ENCODE results near the gene PCNX2. TPM values are rescaled to one million over a fixed set of nuclear protein-coding genes. Genes with fewer than 3 reads are reported as not detected.

Gene PCNX2
- total RNA-seq, 1 donor from 2014 or later, result 12.8 TPM

- intact Hi-C loops (cut with micrococcal nuclease), result no loop called here
- H3K4me3 Mint-ChIP-seq (ENCODE audit: low read depth), result no peak overlapping the region
- H3K4me1 Mint-ChIP-seq (ENCODE audit: low read depth), result no peaks in the 10 kb centered on the region
- peaks cover 14% of the 10 kb centered on the region for H3K9me3 Mint-ChIP-seq
- no peak overlapping the region for H3K27ac Mint-ChIP-seq
- no peak for DNase-seq (ENCODE audit: low spot score)
- peaks cover 54% of the 10 kb centered on the region for H3K36me3 Mint-ChIP-seq (ENCODE audit: low read depth)
- no peaks in the 10 kb centered on the region for H3K27me3 Mint-ChIP-seq (ENCODE audit: low read depth)
Measured at GRCh38 chr1:232995189-232995588, 300.3 kb downstream of the PCNX2 start.

DNA sequence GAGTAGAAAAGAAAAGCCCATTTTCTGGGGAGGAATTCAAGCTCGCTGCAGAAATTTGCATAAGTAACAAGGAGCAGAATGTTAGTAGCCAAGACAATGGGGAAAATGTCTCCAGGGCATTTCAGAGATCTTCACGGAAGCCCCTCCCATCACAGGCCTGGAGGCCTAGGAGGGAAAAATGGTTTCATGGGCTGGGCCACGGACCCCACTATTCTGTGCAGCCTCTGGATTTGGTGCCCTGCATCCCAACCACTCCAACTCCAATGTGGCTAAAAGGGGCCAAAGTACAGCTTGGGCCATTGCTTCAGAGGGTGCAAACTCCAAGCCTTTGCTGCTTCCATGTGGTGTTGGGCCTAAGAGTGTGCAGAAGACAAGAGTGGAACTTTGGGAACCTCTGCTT lies 302.0 kb downstream of the PCNX2 start:
- H3K27ac Mint-ChIP-seq, result no peak overlapping the region
- H3K9me3 Mint-ChIP-seq, result peaks cover 14% of the 10 kb centered on the region
- DNase-seq (ENCODE audit: low spot score), result no peak
- no peaks in the 10 kb centered on the region for H3K27me3 Mint-ChIP-seq (ENCODE audit: low read depth)
- intact Hi-C loops (cut with micrococcal nuclease), result no loop called here
- H3K36me3 Mint-ChIP-seq (ENCODE audit: low read depth), result peaks cover 51% of the 10 kb centered on the region
- no peaks in the 10 kb centered on the region for H3K4me1 Mint-ChIP-seq (ENCODE audit: low read depth)
- no peak overlapping the region for H3K4me3 Mint-ChIP-seq (ENCODE audit: low read depth)

DNA sequence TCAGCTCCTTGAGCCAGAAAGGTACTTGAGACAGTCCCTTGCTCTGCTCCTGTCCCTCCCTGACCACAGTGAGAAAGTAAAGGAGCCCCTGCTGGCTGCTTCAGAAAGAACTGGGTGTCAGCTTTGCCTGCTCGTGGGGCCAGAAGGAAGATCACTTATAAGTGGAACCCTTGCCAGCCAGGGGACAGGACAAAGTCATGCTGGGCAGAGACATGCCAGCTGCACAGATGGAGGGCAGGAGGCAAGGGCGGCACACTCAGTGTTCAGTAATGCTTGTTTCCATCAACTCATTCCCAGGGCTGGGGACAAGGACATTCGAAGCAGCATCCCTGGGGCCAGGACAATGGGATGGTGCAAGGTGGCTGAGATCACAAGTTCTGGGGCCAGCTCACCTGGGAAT lies 303.3 kb downstream of the PCNX2 start:
- no peak for DNase-seq (ENCODE audit: low spot score)
- H3K36me3 Mint-ChIP-seq (ENCODE audit: low read depth), result peaks cover 39% of the 10 kb centered on the region
- no peaks in the 10 kb centered on the region for H3K4me1 Mint-ChIP-seq (ENCODE audit: low read depth)
- intact Hi-C loops (cut with micrococcal nuclease), result no loop called here
- no peak overlapping the region for H3K4me3 Mint-ChIP-seq (ENCODE audit: low read depth)
- H3K9me3 Mint-ChIP-seq, result peaks cover 14% of the 10 kb centered on the region
- H3K27ac Mint-ChIP-seq, result no peak overlapping the region
- H3K27me3 Mint-ChIP-seq (ENCODE audit: low read depth), result no peaks in the 10 kb centered on the region

- Mint-ChIP-seq H3K4me3 (ENCODE audit: low read depth) (no peak overlapping the region), H3K4me1 (ENCODE audit: low read depth) (no peaks in the 10 kb centered on the region)
- intact Hi-C loops (cut with micrococcal nuclease), result no loop called here
Measured at GRCh38 chr1:232991238-232991637, 304.3 kb downstream of the PCNX2 start.

GRCh38 chr1:232990176-232991128 lies 305.1 kb downstream of the PCNX2 start:
- H3K4me3 Mint-ChIP-seq (ENCODE audit: low read depth), result no peak overlapping the region
- DNase-seq (ENCODE audit: low spot score), result no peak
- no peaks in the 10 kb centered on the region for H3K4me1 Mint-ChIP-seq (ENCODE audit: low read depth)
- H3K36me3 Mint-ChIP-seq (ENCODE audit: low read depth), result peaks cover 32% of the 10 kb centered on the region
- intact Hi-C loops (cut with micrococcal nuclease), result no loop called here
- no peak overlapping the region for H3K27ac Mint-ChIP-seq
- peaks cover 14% of the 10 kb centered on the region for H3K9me3 Mint-ChIP-seq
- no peaks in the 10 kb centered on the region for H3K27me3 Mint-ChIP-seq (ENCODE audit: low read depth)

More at GRCh38 chr1:232991238-232991637, 304.3 kb downstream of the PCNX2 start:
- Mint-ChIP-seq H3K9me3 (peaks cover 14% of the 10 kb centered on the region), H3K27me3 (ENCODE audit: low read depth) (no peaks in the 10 kb centered on the region), H3K36me3 (ENCODE audit: low read depth) (peaks cover 32% of the 10 kb centered on the region), H3K27ac (no peak overlapping the region)
- no peak for DNase-seq (ENCODE audit: low spot score)

GRCh38 chr1:232988572-232989040 lies 306.9 kb downstream of the PCNX2 start:
- intact Hi-C loops (cut with micrococcal nuclease), result no loop called here
- no peaks in the 10 kb centered on the region for H3K4me1 Mint-ChIP-seq (ENCODE audit: low read depth)
- no peak for DNase-seq (ENCODE audit: low spot score)
- no peaks in the 10 kb centered on the region for H3K27me3 Mint-ChIP-seq (ENCODE audit: low read depth)
- H3K27ac Mint-ChIP-seq, result no peak overlapping the region
- H3K4me3 Mint-ChIP-seq (ENCODE audit: low read depth), result no peak overlapping the region
- peaks cover 9% of the 10 kb centered on the region for H3K9me3 Mint-ChIP-seq
- peaks cover 21% of the 10 kb centered on the region for H3K36me3 Mint-ChIP-seq (ENCODE audit: low read depth)

DNA sequence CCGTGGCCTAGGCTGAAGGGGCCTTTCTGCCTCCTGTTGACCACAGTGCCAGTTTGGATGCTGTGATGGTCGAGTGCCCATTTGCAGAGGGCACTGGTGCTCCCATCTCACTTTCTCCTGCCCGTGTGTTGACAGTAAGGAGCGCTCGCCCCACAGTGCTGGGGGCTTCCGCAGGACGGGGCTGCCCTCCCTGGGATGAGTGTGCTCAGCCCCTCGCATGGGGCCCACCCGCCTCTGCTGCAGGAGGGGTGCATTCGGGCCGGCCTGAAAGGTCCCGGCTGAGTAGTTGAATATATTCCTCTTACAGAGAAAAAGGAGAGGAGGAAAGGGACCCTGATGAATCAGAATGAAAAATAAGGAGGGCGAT lies 307.8 kb downstream of the PCNX2 start:
- H3K36me3 Mint-ChIP-seq (ENCODE audit: low read depth), result peaks cover 14% of the 10 kb centered on the region
- H3K9me3 Mint-ChIP-seq, result peaks cover 1% of the 10 kb centered on the region
- intact Hi-C loops (cut with micrococcal nuclease), result no loop called here

DNA sequence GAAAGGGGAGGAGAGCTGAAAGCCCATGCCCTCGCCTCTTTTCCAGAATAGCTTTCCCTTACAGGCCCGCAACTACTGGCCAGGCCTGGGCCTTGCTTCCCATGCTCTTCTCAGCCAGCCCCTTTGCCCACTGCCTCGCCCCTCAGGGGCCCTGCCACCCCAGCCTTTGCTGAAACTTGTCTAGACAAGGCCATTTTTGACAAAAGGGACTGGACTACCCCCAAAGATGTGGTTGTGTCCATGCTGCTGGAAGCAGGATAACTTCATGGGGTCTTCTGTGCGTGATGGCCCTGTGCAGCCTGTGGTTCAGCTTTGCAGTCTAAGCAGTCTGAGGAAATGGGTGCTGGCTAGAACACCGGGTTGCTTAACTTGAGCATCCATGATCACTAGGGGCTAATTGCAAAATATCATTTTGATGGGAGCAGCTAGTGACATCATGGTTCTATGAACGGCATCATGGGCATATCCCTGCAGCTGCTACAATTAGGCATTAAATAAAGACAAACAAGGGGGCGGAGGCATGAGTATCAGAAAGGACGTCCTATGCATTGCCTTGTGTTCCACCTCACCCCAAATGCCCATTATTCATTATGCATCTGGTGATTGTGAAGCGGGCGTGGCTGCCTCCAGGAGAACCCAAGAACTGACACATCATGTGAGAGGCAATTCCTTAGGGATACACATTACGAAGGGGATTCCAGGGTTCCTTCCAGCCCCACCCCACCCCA lies 308.3 kb downstream of the PCNX2 start:
- intact Hi-C loops (cut with micrococcal nuclease), result no loop called here
- Mint-ChIP-seq H3K9me3 (no peaks in the 10 kb centered on the region), H3K27me3 (ENCODE audit: low read depth) (no peaks in the 10 kb centered on the region), H3K36me3 (ENCODE audit: low read depth) (peaks cover 8% of the 10 kb centered on the region), H3K4me1 (ENCODE audit: low read depth) (no peaks in the 10 kb centered on the region), H3K27ac (no peak overlapping the region), H3K4me3 (ENCODE audit: low read depth) (no peak overlapping the region)
- no peak for DNase-seq (ENCODE audit: low spot score)

More for the DNA sequence above, 307.8 kb downstream of the PCNX2 start:
- Mint-ChIP-seq H3K4me3 (ENCODE audit: low read depth) (no peak overlapping the region), H3K27me3 (ENCODE audit: low read depth) (no peaks in the 10 kb centered on the region), H3K27ac (no peak overlapping the region), H3K4me1 (ENCODE audit: low read depth) (no peaks in the 10 kb centered on the region)
- DNase-seq (ENCODE audit: low spot score), result no peak

GRCh38 chr1:232986527-232986922 lies 309.0 kb downstream of the PCNX2 start:
- Mint-ChIP-seq H3K27ac (no peak overlapping the region), H3K4me1 (ENCODE audit: low read depth) (no peaks in the 10 kb centered on the region), H3K4me3 (ENCODE audit: low read depth) (no peak overlapping the region), H3K36me3 (ENCODE audit: low read depth) (peaks cover 3% of the 10 kb centered on the region), H3K9me3 (no peaks in the 10 kb centered on the region), H3K27me3 (ENCODE audit: low read depth) (no peaks in the 10 kb centered on the region)
- intact Hi-C loops (cut with micrococcal nuclease), result no loop called here
- DNase-seq (ENCODE audit: low spot score), result no peak

DNA sequence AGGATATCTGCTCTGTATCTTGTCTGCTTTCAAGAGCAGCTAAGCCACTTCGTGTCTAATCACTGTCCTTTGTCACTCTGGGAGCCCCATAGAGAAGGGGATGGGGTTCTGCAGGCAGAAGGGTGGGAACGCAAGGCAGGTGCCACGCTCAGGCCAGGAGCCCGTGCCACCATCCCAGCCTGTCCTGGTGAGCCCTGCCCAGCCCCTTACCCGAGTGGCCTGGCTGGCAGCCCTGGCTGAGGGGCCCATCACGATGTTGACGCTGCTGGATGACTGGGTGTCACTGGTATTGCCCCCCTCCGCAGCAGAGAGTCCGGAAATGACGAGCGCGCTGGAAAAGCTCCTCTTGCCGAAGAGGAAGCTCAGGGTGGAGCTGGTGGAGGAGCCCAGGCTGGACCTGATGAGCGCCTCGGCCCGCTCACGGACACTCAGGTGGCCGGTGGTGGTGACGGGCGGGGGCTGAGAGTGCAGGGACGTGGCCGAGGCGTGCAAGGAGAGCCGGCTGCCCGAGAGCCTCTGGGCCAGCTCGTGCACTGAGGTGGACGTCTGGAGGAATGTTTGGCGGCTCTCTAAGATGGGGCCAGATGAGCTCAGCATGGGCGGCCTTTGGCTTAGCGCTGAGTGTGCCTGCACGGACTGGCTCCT lies 309.5 kb downstream of the PCNX2 start:
- Mint-ChIP-seq H3K36me3 (ENCODE audit: low read depth) (peaks cover 3% of the 10 kb centered on the region), H3K4me3 (ENCODE audit: low read depth) (no peak overlapping the region), H3K27ac (no peak overlapping the region), H3K27me3 (ENCODE audit: low read depth) (no peaks in the 10 kb centered on the region), H3K9me3 (no peaks in the 10 kb centered on the region), H3K4me1 (ENCODE audit: low read depth) (no peaks in the 10 kb centered on the region)
- intact Hi-C loops (cut with micrococcal nuclease), result no loop called here
- DNase-seq (ENCODE audit: low spot score), result no peak

DNA sequence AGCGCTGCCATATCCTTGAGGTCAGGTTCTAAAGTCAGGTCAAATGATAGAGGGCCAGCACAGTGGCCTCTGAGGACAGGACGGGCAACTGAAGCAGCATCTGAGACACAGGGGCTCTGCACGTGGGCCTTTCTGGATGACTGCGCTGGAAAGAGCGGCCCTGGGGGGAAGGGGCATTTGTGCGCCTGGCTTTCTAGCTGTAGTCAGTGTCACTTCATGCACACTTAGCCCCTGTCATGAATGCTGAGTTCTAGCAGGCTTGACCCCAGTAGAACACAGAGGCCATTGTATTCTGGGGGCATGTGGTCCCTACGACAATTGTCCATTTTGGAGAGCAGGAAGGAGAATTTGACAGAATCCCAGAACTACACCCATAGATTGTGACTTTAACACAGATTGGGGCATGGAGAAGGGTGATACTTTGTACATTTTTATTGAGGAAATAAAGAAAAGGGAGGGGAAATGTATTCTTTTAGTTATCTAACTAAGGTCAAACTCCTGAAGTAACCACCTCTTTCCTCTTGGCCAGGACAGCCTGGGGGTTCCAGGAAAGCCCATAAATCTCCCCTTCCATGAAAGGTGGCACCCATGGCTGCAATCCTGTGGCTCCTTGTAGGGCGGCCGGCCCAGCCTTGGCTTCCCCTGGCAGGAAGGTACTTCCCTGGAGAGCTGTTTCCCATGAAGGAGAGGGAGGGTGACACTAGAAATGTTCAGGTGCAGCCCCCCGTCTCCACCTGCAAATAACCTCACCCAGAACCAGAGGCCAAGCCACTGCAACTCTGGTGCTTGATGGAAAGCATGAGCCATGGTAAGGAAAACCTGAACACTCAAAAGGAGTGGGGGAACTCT lies 310.7 kb downstream of the PCNX2 start:
- DNase-seq (ENCODE audit: low spot score), result no peak
- Mint-ChIP-seq H3K36me3 (ENCODE audit: low read depth) (peaks cover 3% of the 10 kb centered on the region), H3K27me3 (ENCODE audit: low read depth) (no peaks in the 10 kb centered on the region), H3K27ac (no peak overlapping the region), H3K4me1 (ENCODE audit: low read depth) (no peaks in the 10 kb centered on the region), H3K4me3 (ENCODE audit: low read depth) (no peak overlapping the region), H3K9me3 (no peaks in the 10 kb centered on the region)
- intact Hi-C loops (cut with micrococcal nuclease), result no loop called here

All from activated T-helper 2 cell treated with anti-CD3 and anti-CD28 coated beads, Interferon-gamma antibody, Interleukin-2, Interleukin-4, amounts not matched to agents 10 μg/mL and 5 μg/mL and 100 μg/mL, durations not matched to agents 14 hours and 24 hours and 36 hours (primary cell).